ENCODE data around the gene PARVA.
A peak's percentile ranks its signal among the peaks of the same experiment; 100 is the strongest.

PARVA gene

DNA sequence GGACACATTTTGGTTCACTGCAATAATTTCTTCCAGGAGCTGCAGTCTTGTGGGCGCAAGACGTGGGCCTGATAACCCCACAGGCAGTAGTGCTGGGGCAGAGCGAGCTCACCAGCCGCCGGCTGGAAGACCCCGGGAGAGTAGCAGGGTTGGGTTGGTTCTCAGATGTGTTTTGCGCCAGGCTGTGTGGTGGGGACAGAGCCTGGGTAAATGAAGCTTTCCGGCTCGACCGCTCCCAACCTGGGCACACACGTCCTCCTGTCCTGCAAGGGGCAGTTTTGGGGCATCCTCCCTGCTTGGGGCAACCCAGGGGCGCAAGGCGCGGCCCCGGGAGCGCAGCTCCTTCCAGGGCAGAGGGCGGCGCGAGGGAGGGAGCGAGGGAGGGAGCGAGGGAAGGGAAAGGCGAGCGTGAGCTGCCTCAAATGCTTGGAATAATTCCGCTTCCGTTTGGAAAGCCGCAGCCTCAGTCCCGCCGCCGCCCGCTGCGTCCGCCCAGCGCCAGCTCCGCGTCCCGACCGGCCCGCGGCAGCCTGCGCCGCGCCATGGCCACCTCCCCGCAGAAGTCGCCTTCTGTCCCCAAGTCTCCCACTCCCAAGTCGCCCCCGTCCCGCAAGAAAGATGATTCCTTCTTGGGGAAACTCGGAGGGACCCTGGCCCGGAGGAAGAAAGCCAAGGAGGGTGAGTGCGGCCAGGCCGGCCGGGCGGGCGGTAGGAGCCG is at the start of gene PARVA:
TSS of gene PARVA (plus strand) at position 466 of the 718 bp plus-strand sequence. CDS start at position 543, 77 bp downstream.
- no peak for TF ChIP-seq CTCF (IDR thresholded peaks at IDR 0.05)

DNA sequence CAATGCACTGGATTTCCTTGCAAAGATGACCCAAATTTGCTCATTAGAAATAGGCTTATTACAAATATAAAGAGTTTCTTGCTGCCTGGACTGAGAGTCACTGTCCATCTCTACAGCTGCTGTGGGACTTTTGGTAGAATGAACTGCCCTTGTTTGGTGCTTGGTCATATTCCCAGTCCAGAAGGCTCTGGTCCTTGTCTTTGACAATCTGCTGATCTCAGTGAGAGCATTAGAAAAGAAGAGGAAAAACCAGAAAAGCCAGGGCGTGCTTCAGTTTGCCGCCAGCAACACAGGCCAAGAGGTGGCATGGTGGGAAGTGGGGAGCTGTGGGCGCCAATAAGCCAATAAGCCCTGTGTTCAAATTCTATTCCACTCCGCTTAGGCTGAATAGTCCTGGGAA is 48.2 kb upstream of the PARVA start:
- TF ChIP-seq CTCF (IDR thresholded peaks at IDR 0.05) = no peak

GRCh38 chr11:12329797-12330196 is 47.6 kb upstream of the PARVA start:
- no peak for TF ChIP-seq CTCF (IDR thresholded peaks at IDR 0.05)

- TF ChIP-seq CTCF (IDR thresholded peaks at IDR 0.05) = no peak
Observed at GRCh38 chr11:12330485-12331231, 46.7 kb upstream of the PARVA start.

DNA sequence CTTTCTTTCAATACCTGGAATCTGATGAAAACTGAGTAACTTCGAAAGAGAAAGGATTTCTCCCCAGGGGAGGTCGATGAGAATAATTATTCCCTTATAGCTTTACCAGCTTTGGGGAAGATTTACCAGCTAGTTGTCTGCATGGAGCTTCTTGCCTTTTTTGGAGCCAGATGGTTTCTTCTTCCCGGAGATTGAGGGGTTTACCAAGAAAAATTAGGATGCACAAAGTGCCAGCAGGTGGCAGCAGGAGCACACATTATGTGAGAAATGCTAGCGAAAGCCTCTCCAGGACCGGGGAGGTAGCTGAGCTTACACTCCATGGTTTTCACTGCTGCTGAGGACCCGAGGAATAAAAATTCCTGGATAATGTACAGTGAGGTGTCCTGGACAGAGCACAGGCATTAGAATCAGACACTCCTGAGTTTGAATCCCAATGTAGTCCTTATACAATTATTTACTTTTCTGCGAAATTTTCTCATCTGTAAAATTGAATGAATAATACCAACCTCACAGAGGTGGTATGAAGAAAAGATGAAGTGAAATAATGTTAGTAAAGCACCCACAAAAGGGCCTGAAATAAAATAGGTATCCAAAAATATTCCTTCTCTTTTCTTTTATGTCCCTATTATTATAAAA is 46.0 kb upstream of the PARVA start:
- TF ChIP-seq CTCF (IDR thresholded peaks at IDR 0.05) = peak; percentile 73

DNA sequence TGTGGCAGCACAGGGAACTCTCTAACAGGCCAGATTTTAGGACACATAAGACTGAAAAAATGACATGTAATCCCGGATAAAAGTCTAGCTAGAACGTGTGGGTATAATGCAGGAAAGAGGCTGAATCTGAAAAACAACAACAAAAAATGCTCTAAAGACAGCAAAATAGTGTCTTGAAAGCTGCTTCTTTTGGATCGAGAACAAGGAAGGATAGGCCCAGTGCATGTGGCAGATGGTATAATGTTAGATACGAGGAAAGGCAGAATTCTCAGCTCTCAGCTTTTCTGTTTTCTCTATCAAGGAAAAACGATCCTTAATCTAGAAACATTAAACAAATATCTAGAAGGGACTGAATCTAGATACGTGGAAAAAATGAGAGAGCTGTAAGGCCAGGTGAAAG is 33.8 kb upstream of the PARVA start:
- no peak for TF ChIP-seq CTCF (IDR thresholded peaks at IDR 0.05)

DNA sequence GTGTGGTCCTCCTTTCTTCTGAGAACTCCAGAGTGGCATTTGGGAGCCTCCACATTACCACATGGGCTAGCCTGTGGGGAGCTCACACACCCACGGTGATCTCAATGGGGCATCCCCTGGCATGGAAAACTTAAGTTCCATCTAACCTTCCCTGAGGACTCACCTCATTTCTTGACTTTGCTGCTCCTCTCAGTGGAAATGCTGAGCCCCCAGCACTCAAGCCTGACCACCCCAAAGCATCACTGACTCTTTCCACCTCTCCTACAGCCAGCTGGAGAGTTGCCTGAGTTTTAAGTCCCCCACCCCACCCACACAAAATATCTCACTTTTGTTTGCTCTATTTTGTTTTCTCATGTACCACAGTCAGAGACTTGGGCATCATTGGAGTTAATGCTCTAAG is 23.8 kb upstream of the PARVA start:
- TF ChIP-seq CTCF (IDR thresholded peaks at IDR 0.05) = no peak
